Measurements from ENCODE around the gene WASF2. TPM values are rescaled to one million over a fixed set of nuclear protein-coding genes. Genes with fewer than 3 reads are reported as not detected.

WASF2 gene
- total RNA-seq, 1 experiment from 2014 or later, result 68.6 TPM

DNA sequence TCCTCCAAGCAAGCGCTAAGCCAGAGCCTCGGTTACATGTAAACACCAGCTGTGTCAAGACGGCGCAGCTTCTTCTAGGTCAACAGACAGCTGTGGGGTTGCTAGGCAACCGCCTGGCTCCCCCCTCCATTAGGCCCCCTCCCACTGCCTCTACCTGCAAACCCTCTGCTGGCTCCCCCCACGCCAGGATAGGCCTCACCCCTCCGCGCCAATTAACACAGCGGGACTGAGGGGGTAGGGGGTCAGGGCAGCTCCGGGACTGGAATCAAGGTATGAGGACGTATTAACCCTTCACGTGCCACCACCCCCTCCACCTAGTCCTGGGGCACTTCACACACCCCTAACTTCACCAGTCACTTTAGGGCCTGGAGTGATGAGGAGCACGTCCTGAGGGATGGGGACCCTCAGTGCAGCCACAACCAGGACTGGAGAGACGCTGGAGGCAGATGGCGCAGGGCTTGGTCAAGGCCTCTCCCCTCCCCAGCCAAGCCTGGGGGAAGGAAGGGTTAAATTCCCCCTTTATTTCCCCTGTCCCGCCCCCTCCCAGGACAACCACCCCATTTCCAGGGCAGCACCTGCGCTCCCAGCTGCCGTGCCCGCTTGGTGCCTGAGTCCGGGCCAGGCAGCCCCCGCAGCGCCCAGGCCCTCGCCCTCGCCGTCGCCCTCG lies 37.4 kb upstream of the WASF2 start:
- Mint-ChIP-seq H3K36me3 (ENCODE audit: insufficient read depth, unreplicated experiment) (peaks cover 26% of the 10 kb centered on the region), H3K27ac (ENCODE audit: unreplicated experiment) (peak overlapping the region; percentile 80), H3K27me3 (ENCODE audit: insufficient read depth, unreplicated experiment) (no peaks in the 10 kb centered on the region), H3K4me1 (ENCODE audit: low read depth, unreplicated experiment) (peaks cover 55% of the 10 kb centered on the region), H3K9me3 (ENCODE audit: unreplicated experiment) (no peaks in the 10 kb centered on the region), H3K4me3 (ENCODE audit: unreplicated experiment) (peak overlapping the region; percentile 85)
- ChIA-PET CTCF (interaction anchor here (0.9 to 1.9 kb wide), 4 partner anchors 29 to 111 kb away, joined by 3 to 9 read pairs (median 6); no protein-coding TSS in a partner anchor), POLR2A (interaction anchor here (1.0 to 1.4 kb wide), 3 partner anchors 37 to 48 kb away, joined by 3 to 4 read pairs (median 3); partner anchors contain the start of gene WASF2)
- Histone ChIP-seq H3K27me3 (replicated peaks; ENCODE audit: control insufficient read depth, insufficient read depth, low read length) (no peaks in the 10 kb centered on the region), H3K36me3 (ENCODE audit: control insufficient read depth, insufficient read depth, low read length) (no peaks in the 10 kb centered on the region; the same call in 1 of the 2 replicates), H3K9me3 (no peaks in the 10 kb centered on the region), H3K4me1 (peaks cover 57% of the 10 kb centered on the region), H3K4me3 (ENCODE audit: low read depth, low read length) (peak overlapping the region; percentile 42)
- TF ChIP-seq, protein P1, sequence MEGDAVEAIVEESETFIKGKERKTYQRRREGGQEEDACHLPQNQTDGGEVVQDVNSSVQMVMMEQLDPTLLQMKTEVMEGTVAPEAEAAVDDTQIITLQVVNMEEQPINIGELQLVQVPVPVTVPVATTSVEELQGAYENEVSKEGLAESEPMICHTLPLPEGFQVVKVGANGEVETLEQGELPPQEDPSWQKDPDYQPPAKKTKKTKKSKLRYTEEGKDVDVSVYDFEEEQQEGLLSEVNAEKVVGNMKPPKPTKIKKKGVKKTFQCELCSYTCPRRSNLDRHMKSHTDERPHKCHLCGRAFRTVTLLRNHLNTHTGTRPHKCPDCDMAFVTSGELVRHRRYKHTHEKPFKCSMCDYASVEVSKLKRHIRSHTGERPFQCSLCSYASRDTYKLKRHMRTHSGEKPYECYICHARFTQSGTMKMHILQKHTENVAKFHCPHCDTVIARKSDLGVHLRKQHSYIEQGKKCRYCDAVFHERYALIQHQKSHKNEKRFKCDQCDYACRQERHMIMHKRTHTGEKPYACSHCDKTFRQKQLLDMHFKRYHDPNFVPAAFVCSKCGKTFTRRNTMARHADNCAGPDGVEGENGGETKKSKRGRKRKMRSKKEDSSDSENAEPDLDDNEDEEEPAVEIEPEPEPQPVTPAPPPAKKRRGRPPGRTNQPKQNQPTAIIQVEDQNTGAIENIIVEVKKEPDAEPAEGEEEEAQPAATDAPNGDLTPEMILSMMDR (IDR thresholded peaks at IDR 0.05; ENCODE audit: insufficient read depth in 1 of 2, low read depth in 1 of 2, low read length in 1 of 2, severe bottlenecking in 1 of 2, unreplicated experiment in 1 of 2), result no peak
- intact Hi-C loops (cut with micrococcal nuclease; ENCODE audit: unreplicated experiment), result loop anchor here (5.0 kb wide), 1 partner anchor 35 kb away; the partner anchor contains the start of gene WASF2
- peak; percentile 84 to 93 for DNase-seq
- BruUV-seq (replicated peaks), result no TSS peak

DNA sequence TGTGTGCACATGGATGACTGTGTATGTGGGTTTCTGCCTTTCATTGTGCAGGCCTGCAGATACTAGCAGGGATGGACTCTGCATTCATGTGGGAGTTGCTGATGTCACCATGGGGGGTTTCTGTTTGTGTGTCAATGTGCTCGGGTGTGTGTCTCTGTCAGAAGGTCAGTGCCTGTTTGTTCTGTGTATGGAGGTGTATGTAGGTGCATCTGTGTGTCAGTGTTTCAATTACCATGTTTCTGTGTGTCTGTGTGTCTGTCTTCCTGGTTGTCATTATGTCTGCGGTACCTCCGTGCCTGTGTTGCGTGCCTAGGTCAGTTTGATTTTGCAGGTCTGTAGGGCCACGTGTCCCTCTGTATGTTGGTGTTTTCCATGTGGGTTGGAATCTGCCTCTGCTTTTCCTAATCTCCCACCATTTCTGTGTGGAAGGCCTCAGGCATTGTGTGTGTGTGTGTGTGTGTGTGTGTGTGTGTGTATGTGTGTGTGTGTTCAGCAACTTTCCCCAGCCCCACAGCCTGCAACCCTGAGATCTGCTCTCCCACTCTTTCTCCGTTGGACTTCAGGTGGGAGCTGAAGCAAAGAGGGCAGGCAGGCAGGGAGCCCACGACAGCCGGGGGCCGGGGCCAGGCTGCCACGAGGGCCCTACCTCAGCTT lies 36.7 kb upstream of the WASF2 start:
- Histone ChIP-seq H3K9me3 (no peaks in the 10 kb centered on the region), H3K36me3 (ENCODE audit: control insufficient read depth, insufficient read depth, low read length) (no peaks in the 10 kb centered on the region; the same call in 1 of the 2 replicates), H3K27me3 (replicated peaks; ENCODE audit: control insufficient read depth, insufficient read depth, low read length) (no peaks in the 10 kb centered on the region), H3K4me3 (ENCODE audit: low read depth, low read length) (peak overlapping the region; percentile 42), H3K4me1 (peaks cover 62% of the 10 kb centered on the region)
- DNase-seq, result no peak
- POLR2A ChIA-PET, result interaction anchor here (1.0 to 1.4 kb wide), 2 partner anchors 44 to 48 kb away, joined by 3 read pairs; no protein-coding TSS in a partner anchor
- H3K27ac Mint-ChIP-seq (ENCODE audit: unreplicated experiment), result peak overlapping the region; percentile 80
- BruUV-seq (replicated peaks), result no TSS peak
- intact Hi-C loops (cut with micrococcal nuclease; ENCODE audit: unreplicated experiment), result loop anchor here (5.0 kb wide), 1 partner anchor 34 kb away; the partner anchor contains the start of gene WASF2
- TF ChIP-seq, protein P1 (IDR thresholded peaks at IDR 0.05; ENCODE audit: insufficient read depth in 1 of 2, low read depth in 1 of 2, low read length in 1 of 2, severe bottlenecking in 1 of 2, unreplicated experiment in 1 of 2), result no peak
- no peaks in the 10 kb centered on the region for H3K9me3 Mint-ChIP-seq (ENCODE audit: unreplicated experiment)
- H3K27me3 Mint-ChIP-seq (ENCODE audit: insufficient read depth, unreplicated experiment), result no peaks in the 10 kb centered on the region
- H3K4me3 Mint-ChIP-seq (ENCODE audit: unreplicated experiment), result peak overlapping the region; percentile 85
- peaks cover 20% of the 10 kb centered on the region for H3K36me3 Mint-ChIP-seq (ENCODE audit: insufficient read depth, unreplicated experiment)
- CTCF ChIA-PET, result interaction anchor here (0.9 to 1.9 kb wide), 4 partner anchors 30 to 110 kb away, joined by 3 to 9 read pairs (median 6); no protein-coding TSS in a partner anchor
- peaks cover 61% of the 10 kb centered on the region for H3K4me1 Mint-ChIP-seq (ENCODE audit: low read depth, unreplicated experiment)
